NOMO-1 treated with DMSO at 0.1 percent for 48 hours (cell line): ENCODE measurements around the gene LCE1E.
A peak's percentile ranks its signal among the peaks of the same experiment; 100 is the strongest.

Experiments used
- DNase-seq: peaks from one replicate; lab custom pipeline; 2025; ENCODE audit not compliant: unreplicated experiment; lab: John Stamatoyannopoulos, UW

Gene LCE1E

GRCh38 chr1:152786077-152786476 is at the start of gene LCE1E:
TSS of gene LCE1E (plus strand) at chr1:152786257. CDS start at chr1:152787300, 1,043 bp downstream.
- no peak for DNase-seq

DNA sequence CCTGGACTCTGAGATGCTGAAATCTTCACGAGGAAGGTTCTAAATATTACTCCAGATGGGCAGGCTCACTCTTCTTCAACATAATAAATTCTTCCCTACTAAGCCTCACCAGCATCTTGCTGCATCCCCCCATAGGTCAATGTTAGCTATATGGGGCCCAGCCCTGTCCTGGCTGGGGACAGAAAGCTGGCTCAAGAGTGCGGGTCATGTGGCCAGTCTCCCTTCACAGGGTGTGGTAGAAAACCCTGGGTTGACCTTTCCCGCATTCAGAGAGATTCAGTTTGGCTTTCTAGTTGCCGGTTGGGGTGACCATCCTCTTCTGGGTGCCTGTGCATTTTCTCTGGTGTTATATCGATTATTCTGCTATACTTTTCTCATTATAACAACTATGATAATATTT is 48.1 kb upstream of the LCE1E start:
- DNase-seq = no peak

GRCh38 chr1:152739841-152740240 is 46.2 kb upstream of the LCE1E start:
- no peak for DNase-seq

DNA sequence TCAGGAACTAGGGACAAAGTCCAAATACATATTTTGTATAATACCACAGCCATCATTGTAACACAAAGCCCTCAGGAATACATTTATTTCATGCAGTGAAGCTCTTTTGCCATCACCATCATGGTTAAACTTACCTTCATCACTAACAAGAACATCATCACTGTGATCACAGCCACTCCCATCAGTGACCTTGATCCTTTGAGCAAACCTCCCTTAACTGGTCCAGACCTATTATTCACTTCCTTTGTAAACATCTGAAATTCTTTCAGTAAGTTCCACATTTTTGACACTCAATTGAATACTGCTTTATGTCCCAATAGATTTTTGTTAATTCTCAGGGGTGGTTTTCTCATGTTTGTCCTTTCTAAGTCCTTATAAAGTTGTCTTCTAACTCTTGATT is 44.4 kb upstream of the LCE1E start:
- no peak for DNase-seq

GRCh38 chr1:152743371-152744145 is 42.5 kb upstream of the LCE1E start:
- DNase-seq = no peak

DNA sequence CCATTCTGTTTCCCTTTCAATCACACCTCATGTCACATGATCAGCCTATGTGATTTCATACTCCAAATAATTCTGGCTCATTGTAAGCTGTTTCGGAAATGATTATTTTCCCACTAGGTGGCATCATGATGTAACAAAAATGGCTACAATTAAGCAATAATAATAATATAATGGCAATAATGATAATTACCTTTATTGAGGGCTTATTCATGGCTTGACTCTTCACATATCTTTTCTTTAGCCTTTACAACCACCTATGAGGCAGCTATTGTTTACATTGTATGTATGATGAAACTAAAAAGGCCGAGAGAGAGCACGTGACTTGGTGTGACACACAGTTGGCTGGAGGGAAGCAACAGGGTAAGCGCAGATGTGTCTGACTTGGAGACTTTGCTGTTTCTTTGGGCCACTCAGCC is 40.8 kb upstream of the LCE1E start:
- DNase-seq = peak; percentile 10

GRCh38 chr1:152745765-152746444 is 40.2 kb upstream of the LCE1E start:
- peak; percentile 1 for DNase-seq

DNA sequence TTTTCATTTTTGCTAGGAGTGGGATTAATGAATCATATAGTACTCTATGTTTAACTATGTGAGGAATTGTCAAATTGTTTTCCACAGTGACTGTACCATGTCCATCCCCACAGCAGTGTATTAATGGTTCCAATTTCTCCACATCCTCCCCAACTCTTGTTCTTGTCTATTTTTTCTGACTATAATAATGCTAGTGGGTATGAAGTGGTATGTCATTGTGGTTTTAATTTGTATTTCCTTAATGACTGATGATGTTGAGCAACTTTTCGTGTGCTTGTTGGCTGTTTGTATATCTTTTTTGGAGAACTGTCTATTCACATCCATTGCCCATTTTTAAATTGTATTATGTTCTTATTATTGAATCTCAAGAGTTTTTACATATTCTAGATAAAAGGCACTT is 38.2 kb upstream of the LCE1E start:
- DNase-seq = peak; percentile 3

DNA sequence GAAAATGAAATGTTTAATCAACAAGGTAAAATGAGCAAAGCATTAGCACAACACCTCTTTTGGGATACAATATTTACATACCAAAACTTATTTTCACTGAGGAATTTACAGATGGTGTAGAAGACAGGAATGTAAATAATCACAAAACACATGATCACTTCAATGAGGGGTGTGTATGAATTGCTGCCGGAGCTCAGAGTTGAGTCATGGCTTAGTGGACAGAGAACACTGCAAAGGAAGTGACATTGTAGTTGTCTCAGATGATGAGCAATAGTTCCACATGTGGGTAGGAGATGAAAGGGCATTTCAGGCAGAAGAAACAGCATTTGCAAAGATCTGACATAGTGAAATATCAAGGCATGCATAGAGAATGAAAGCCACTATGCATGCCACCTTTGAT is 33.8 kb upstream of the LCE1E start:
- DNase-seq = no peak

- no peak for DNase-seq
Observed at GRCh38 chr1:152753586-152753985, 32.5 kb upstream of the LCE1E start.

GRCh38 chr1:152756872-152757271 is 29.2 kb upstream of the LCE1E start:
- DNase-seq = no peak

DNA sequence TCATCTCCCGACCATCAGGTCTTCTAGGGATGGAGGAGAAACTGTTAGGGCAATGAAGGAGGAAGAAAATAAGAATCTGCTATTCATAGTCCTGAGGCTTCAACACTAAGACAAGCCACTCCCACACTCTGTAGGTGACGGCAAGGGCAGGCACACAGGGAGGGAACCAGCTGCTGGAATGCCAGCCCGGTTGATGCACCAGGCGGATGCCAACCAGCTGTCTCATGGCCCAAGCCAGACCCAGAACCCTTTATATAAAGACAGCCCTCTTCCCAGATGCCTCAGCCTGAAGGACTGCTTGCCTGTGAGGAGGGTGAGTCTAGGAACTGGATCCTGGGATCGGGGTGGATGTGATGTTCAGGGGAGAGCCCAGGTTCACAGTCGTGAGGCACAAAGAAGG is 28.3 kb upstream of the LCE1E start, which contains the start of gene KPRP:
Gene KPRP, plus strand, starts transcription at position 279 of the 400 bp plus-strand sequence. CDS start 1,564 bp downstream, outside the sequence.
- DNase-seq = no peak

- DNase-seq = no peak
Observed at GRCh38 chr1:152758636-152759035, 27.4 kb upstream of the LCE1E start.

DNA sequence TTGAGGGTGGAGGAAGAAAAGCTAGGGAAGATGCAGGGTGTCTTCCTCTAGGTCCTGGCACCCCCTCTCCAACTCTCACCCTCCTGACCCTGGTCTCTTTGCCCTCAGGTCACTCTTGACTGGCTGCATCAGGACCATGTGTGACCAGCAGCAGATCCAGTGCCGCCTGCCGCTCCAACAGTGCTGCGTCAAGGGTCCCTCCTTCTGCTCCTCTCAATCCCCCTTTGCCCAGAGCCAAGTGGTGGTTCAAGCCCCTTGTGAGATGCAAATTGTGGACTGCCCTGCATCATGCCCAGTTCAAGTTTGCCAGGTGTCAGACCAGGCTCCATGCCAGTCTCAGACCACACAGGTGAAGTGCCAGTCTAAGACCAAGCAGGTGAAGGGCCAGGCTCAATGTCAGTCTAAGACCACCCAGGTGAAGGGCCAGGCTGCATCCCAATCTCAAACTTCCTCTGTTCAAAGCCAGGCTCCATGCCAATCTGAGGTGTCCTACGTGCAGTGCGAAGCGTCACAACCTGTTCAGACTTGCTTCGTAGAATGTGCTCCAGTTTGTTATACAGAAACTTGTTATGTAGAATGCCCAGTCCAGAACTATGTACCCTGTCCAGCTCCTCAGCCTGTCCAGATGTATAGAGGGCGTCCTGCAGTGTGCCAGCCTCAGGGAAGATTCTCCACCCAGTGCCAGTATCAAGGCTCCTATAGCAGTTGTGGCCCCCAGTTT is 26.4 kb upstream of the LCE1E start:
- no peak for DNase-seq

DNA sequence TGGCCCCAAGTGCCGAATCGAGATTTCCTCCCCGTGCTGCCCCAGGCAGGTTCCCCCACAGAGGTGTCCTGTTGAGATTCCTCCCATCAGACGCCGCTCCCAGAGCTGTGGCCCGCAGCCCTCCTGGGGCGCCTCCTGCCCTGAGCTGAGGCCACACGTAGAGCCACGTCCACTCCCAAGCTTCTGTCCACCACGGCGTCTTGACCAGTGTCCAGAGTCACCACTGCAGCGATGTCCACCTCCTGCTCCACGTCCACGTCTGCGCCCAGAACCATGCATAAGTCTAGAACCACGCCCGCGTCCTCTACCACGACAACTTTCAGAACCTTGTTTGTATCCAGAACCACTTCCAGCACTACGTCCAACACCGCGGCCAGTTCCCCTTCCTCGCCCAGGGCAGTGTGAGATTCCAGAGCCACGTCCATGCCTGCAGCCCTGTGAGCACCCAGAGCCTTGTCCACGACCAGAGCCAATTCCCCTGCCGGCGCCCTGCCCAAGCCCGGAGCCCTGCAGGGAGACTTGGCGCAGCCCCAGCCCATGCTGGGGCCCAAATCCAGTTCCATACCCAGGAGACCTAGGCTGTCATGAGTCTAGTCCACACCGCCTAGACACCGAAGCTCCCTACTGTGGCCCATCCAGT is 25.4 kb upstream of the LCE1E start:
- DNase-seq = no peak

- no peak for DNase-seq
Observed at GRCh38 chr1:152761609-152762213, 24.3 kb upstream of the LCE1E start.

GRCh38 chr1:152768847-152769533 is 17.1 kb upstream of the LCE1E start:
- DNase-seq = no peak

GRCh38 chr1:152770411-152770810 is 15.6 kb upstream of the LCE1E start:
- DNase-seq = no peak

- DNase-seq = no peak
Observed at GRCh38 chr1:152774875-152775274, 11.2 kb upstream of the LCE1E start, which contains the start of gene LCE1F. TSS of gene LCE1F (plus strand) at chr1:152775140. CDS start at chr1:152776372, 1,232 bp downstream.

DNA sequence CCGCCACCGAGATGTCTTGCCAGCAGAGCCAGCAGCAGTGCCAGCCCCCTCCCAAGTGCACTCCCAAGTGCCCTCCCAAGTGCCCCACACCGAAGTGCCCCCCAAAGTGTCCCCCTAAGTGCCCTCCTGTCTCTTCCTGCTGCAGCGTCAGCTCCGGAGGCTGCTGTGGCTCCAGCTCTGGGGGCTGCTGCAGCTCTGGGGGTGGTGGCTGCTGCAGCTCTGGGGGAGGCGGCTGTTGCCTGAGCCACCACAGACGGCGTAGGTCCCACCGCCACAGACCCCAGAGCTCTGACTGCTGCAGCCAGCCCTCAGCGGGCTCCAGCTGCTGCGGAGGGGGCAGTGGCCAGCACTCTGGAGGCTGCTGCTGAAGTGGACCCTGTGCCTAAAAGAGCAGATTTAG is 9.7 kb upstream of the LCE1E start:
- no peak for DNase-seq
